D721Med (cell line): ENCODE measurements around the gene CRIM1.

Experiments
- DNase-seq: peaks from one replicate; pipeline ENCODE4 v3.0.0; 2011; ENCODE audit warnings: low spot score; ENCODE audit not compliant: insufficient read length
- FAIRE-seq: peaks from 2 replicates; lab custom pipeline; 2011; peaks lifted over from hg19 to GRCh38; lab: Jason Lieb, UNC
- CTCF ChIP-seq: IDR thresholded peaks from 2 replicates; pipeline ENCODE4 v1.5.1; 2012; ENCODE audit warnings: mild to moderate bottlenecking, control low read depth; ENCODE audit not compliant: insufficient read depth; ENCODE audit errors: missing control alignments

The CRIM1 gene

GRCh38 chr2:36380624-36381481 lies 25.3 kb downstream of the CRIM1 start:
- DNase-seq (no peak), FAIRE-seq (no peak)
- TF ChIP-seq CTCF = no peak

GRCh38 chr2:36381993-36382392 lies 26.4 kb downstream of the CRIM1 start:
- no peak for TF ChIP-seq CTCF
- no peak for DNase-seq
- no peak for FAIRE-seq

- FAIRE-seq = no peak
- TF ChIP-seq CTCF = no peak
- DNase-seq = no peak
Observed at GRCh38 chr2:36382472-36382871, 26.9 kb downstream of the CRIM1 start.

- FAIRE-seq = no peak
- TF ChIP-seq CTCF = no peak
- no peak for DNase-seq
Observed at GRCh38 chr2:36383726-36384125, 28.1 kb downstream of the CRIM1 start.

- DNase-seq (no peak), FAIRE-seq (no peak)
- TF ChIP-seq CTCF = no peak
Observed at GRCh38 chr2:36384454-36384853, 28.9 kb downstream of the CRIM1 start.

GRCh38 chr2:36385603-36386002 lies 30.0 kb downstream of the CRIM1 start:
- FAIRE-seq = no peak
- DNase-seq = no peak
- TF ChIP-seq CTCF = no peak

- TF ChIP-seq CTCF = no peak
- FAIRE-seq = no peak
- DNase-seq = no peak
Observed at GRCh38 chr2:36387258-36387916, 31.8 kb downstream of the CRIM1 start.
